ENCODE measurements around the gene CWC15. TPM values are rescaled to one million over a fixed set of nuclear protein-coding genes. Genes with fewer than 3 reads are reported as not detected.
"Not testable (repeated sequence)": the region's sequence is repeated elsewhere in the genome, so short reads cannot be mapped to it uniquely, and the experiment has no call there.

CWC15 gene
- total RNA-seq, 1 donor from 2014 or later = 50.6 TPM

- DNase-seq (ENCODE audit: low spot score) = no peak
These were observed 18.6 kb downstream of the CWC15 start for GRCh38 chr11:94954753-94955152.

- DNase-seq (ENCODE audit: low spot score) = peak; percentile 87
These were observed 25.2 kb downstream of the CWC15 start for GRCh38 chr11:94948070-94948617.

GRCh38 chr11:94946812-94947211 lies 26.5 kb downstream of the CWC15 start:
- no peak for DNase-seq (ENCODE audit: low spot score)

GRCh38 chr11:94941131-94941530 lies 32.2 kb downstream of the CWC15 start:
- no peak for DNase-seq (ENCODE audit: low spot score)

- DNase-seq (ENCODE audit: low spot score) = no peak
These were observed 34.0 kb downstream of the CWC15 start for GRCh38 chr11:94939346-94939745.

- peak; percentile 45 for DNase-seq (ENCODE audit: low spot score)
These were observed 35.0 kb downstream of the CWC15 start for GRCh38 chr11:94938095-94939055.

- no peak for DNase-seq (ENCODE audit: low spot score)
These were observed 38.5 kb downstream of the CWC15 start for GRCh38 chr11:94934846-94935245.

- peak; percentile 65 for DNase-seq (ENCODE audit: low spot score)
These were observed 39.0 kb downstream of the CWC15 start for GRCh38 chr11:94934362-94934761.

GRCh38 chr11:94933223-94934130 lies 39.9 kb downstream of the CWC15 start:
- DNase-seq (ENCODE audit: low spot score) = peak; percentile 66

GRCh38 chr11:94932503-94932902 lies 40.9 kb downstream of the CWC15 start:
- DNase-seq (ENCODE audit: low spot score) = no peak

GRCh38 chr11:94932072-94932471 lies 41.3 kb downstream of the CWC15 start:
- DNase-seq (ENCODE audit: low spot score) = not testable (repeated sequence)

- no peak for DNase-seq (ENCODE audit: low spot score)
These were observed 45.0 kb downstream of the CWC15 start for GRCh38 chr11:94928117-94928990.

- peak; percentile 98 for DNase-seq (ENCODE audit: low spot score)
These were observed 46.6 kb downstream of the CWC15 start for GRCh38 chr11:94926698-94927237.

GRCh38 chr11:94926271-94926625 lies 47.1 kb downstream of the CWC15 start:
- DNase-seq (ENCODE audit: low spot score) = no peak

GRCh38 chr11:94925422-94926270 lies 47.7 kb downstream of the CWC15 start:
- no peak for DNase-seq (ENCODE audit: low spot score)

- DNase-seq (ENCODE audit: low spot score) = no peak
These were observed 48.7 kb downstream of the CWC15 start for GRCh38 chr11:94924612-94925011.

- DNase-seq (ENCODE audit: low spot score) = no peak
These were observed 49.2 kb downstream of the CWC15 start for GRCh38 chr11:94924171-94924572.

GRCh38 chr11:94923004-94923334 lies 50.4 kb downstream of the CWC15 start:
- DNase-seq (ENCODE audit: low spot score) = no peak

GRCh38 chr11:94922321-94923003 lies 50.9 kb downstream of the CWC15 start:
- peak; percentile 16 for DNase-seq (ENCODE audit: low spot score)
